ENCODE data around the gene COL6A1. TPM values are rescaled to one million over a fixed set of nuclear protein-coding genes. Genes with fewer than 3 reads are reported as not detected.

The COL6A1 gene
- total and polyA plus RNA-seq, 2 of the 4 experiments (the other 2 are of a cell fraction) = 173 to 1,578 TPM

GRCh38 chr21:45938811-45939520 is 42.6 kb upstream of the COL6A1 start:
- POLR2A ChIA-PET (ENCODE audit: unreplicated experiment) = no interaction called here
- H3K27ac ChIP-seq (ENCODE audit: insufficient read depth, low read length) = no peak overlapping the region
- H3K4me1 ChIP-seq (ENCODE audit: control insufficient read depth, insufficient read depth, low read length) = no peaks in the 10 kb centered on the region
- H3K27me3 ChIP-seq (ENCODE audit: control insufficient read depth, insufficient read depth, low read length) = no peaks in the 10 kb centered on the region; the same call in 1 of the 2 replicates
- no peak overlapping the region for H2AFZ ChIP-seq (replicated peaks; ENCODE audit: low read length, poor library complexity)
- no peak overlapping the region for H2AK9ac ChIP-seq (replicated peaks; ENCODE audit: low read depth, low read length, poor library complexity)
- H4K8ac ChIP-seq (ENCODE audit: low read depth in 2 of 2, low read length in 2 of 2) = no peak overlapping the region
- ATAC-seq (ENCODE audit: low read depth) (no peak), DNase-seq (no peak)
- BruUV-seq (replicated peaks) = no TSS peak
- no peak overlapping the region for H2BK20ac ChIP-seq (ENCODE audit: low read depth, low read length)
- CTCF ChIA-PET = no interaction called here
- no peak overlapping the region for H4K5ac ChIP-seq (ENCODE audit: low read depth, low read length)
- H2BK5ac ChIP-seq (ENCODE audit: low read depth, low read length, poor library complexity, severe bottlenecking) = no peak overlapping the region
- H4K20me1 ChIP-seq (ENCODE audit: insufficient read depth, low read length) = no peaks in the 10 kb centered on the region
- H3K36me3 ChIP-seq (ENCODE audit: control insufficient read depth, insufficient read depth, low read length) = no peaks in the 10 kb centered on the region; the same call in 1 of the 2 replicates
- H3K4me3 ChIP-seq (ENCODE audit: insufficient read depth, low read depth, low read length) = no peak overlapping the region
- TF ChIP-seq USF2 (IDR thresholded peaks at IDR 0.05; ENCODE audit: low read depth, low read length) (no peak), FOS (IDR thresholded peaks at IDR 0.05; ENCODE audit: low read depth, low read length) (no peak)
- TF ChIP-seq, protein P1, sequence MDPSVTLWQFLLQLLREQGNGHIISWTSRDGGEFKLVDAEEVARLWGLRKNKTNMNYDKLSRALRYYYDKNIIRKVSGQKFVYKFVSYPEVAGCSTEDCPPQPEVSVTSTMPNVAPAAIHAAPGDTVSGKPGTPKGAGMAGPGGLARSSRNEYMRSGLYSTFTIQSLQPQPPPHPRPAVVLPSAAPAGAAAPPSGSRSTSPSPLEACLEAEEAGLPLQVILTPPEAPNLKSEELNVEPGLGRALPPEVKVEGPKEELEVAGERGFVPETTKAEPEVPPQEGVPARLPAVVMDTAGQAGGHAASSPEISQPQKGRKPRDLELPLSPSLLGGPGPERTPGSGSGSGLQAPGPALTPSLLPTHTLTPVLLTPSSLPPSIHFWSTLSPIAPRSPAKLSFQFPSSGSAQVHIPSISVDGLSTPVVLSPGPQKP (IDR thresholded peaks at IDR 0.05; ENCODE audit: borderline replicate concordance, low read depth, low read length) = no peak
- peaks cover 27% of the 10 kb centered on the region for H3K9me3 ChIP-seq (ENCODE audit: control insufficient read depth, insufficient read depth, low read length)
- H3K14ac ChIP-seq (replicated peaks; ENCODE audit: low read depth, low read length) = no peak overlapping the region
- intact Hi-C loops (cut with micrococcal nuclease) (no loop called here), dilution Hi-C loops (cut with HindIII; ENCODE audit: low sequenced_read_pairs, unreplicated experiment) (no loop called here), in situ Hi-C loops (cut with MboI; ENCODE audit: low sequenced_read_pairs) (no loop called here)
- H4K91ac ChIP-seq (ENCODE audit: insufficient read depth, low read depth, low read length) = no peak overlapping the region
- no peak overlapping the region for H3K4me2 ChIP-seq (ENCODE audit: low read depth, low read length)
- no peak overlapping the region for H2AK5ac ChIP-seq (ENCODE audit: low read depth, low read length)
- H3K9ac ChIP-seq (ENCODE audit: low read depth, low read length) = no peak overlapping the region
- H3K18ac ChIP-seq (ENCODE audit: low read depth, low read length) = no peak overlapping the region
- H3K9me1 ChIP-seq (ENCODE audit: insufficient read depth, low read length) = no peaks in the 10 kb centered on the region
- H2BK120ac ChIP-seq (ENCODE audit: low read depth, low read length) = no peak overlapping the region
- 93% methylated on average over 9 of the region's 17 CpGs; no CpG with 5 or more reads in 1 of the 2 experiments for WGBS, 2 experiments (ENCODE audit: extremely low coverage in 2 of 2, insufficient read length in 1 of 2)
- no peaks in the 10 kb centered on the region for H3K79me1 ChIP-seq (ENCODE audit: low read depth in 1 of 2, low read length in 2 of 2)
- no peak overlapping the region for H3K4ac ChIP-seq (ENCODE audit: low read depth, low read length)
- H3K23ac ChIP-seq (ENCODE audit: low read depth, low read length) = no peak overlapping the region
- no peak overlapping the region for H2BK15ac ChIP-seq (ENCODE audit: low read depth, low read length)
- no peak overlapping the region for H3K56ac ChIP-seq (ENCODE audit: extremely low read depth, insufficient read depth, low read length)

Measured in IMR-90 (cell line).